ENCODE data around the gene ABCC1. TPM values are rescaled to one million over a fixed set of nuclear protein-coding genes. Genes with fewer than 3 reads are reported as not detected.

Gene ABCC1
- total and polyA plus RNA-seq, 4 donors, result 8.6 to 15.5 (median 13.4) TPM

DNA sequence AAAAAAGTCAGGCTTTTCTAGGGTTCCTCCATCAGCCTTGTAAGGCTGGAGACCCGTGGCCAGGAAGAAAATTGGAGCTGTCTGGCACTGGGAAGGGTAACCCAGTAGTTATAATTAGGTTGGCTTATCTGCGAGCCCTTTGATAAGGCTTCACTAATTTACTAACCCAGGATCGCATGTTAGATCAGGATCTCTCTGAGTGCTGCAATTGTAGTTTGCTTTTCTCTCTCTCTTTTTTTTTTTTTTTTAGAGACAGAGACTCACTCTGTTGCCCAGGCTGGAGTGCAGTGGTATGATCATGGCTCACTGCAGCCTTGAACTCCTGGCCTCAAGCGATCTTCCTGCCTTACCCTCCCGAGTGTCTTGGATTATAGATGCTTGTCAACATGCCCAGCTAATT is 17.0 kb downstream of the ABCC1 start:
- no peak for DNase-seq (ENCODE audit: low read depth in 4 of 6, low spot score in 6 of 6)
- WGBS (ENCODE audit: insufficient coverage), result no CpG with 5 or more reads among the region's 5 CpGs
- no peaks in the 10 kb centered on the region for H3K4me1 ChIP-seq (ENCODE audit: control insufficient read depth, insufficient read depth, low read length)

DNA sequence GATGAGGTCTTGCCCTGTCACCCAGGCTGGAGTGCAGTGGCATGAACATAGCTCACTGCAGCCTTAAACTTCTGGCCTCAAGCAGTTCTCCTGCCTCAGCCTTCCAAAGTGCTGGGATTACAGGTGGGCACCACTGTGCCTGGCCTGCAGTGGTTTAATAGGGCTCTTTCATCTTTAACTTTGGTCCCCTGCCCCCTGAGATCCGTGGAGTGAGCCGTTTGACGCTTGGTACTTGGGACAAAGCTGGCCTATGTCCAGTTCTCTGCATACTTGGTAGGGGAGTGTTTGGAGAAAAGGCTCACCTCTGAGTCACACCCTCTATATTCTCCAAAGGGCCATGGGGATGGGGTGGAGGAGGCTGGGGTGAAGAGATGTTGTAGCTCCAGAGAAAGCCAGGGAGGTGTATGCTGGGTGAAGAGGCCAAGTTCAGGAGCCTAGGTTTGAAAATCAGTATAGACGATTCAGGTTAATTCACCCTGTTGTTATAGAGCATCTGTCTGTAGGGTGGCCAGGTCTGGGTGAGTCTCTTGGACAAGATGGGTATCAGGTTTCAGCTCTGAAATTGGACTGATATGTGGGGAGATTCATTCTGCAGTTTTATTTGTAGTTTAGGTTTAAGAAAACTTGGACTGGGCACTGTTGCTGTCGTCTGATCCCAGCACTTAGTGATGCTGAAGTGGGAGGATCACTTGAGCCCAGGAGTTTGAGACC is 17.6 kb downstream of the ABCC1 start:
- Histone ChIP-seq H3K27ac (ENCODE audit: low read depth, low read length) (no peak overlapping the region), H3K27me3 (ENCODE audit: control insufficient read depth, insufficient read depth, low read length) (no peaks in the 10 kb centered on the region), H3K36me3 (ENCODE audit: control insufficient read depth, insufficient read depth, low read length) (no peaks in the 10 kb centered on the region), H3K4me1 (ENCODE audit: control insufficient read depth, insufficient read depth, low read length) (no peaks in the 10 kb centered on the region), H3K4me3 (ENCODE audit: low read depth, low read length) (no peak overlapping the region), H3K9me3 (ENCODE audit: control insufficient read depth, insufficient read depth, low read length) (no peaks in the 10 kb centered on the region)
- 53% methylated on average over 5 of the region's 5 CpGs for WGBS (ENCODE audit: insufficient coverage)
- DNase-seq (ENCODE audit: low read depth in 4 of 6, low spot score in 6 of 6), result no peak

More for the DNA sequence above, 17.0 kb downstream of the ABCC1 start:
- Histone ChIP-seq H3K4me3 (ENCODE audit: low read depth, low read length) (no peak overlapping the region), H3K27me3 (ENCODE audit: control insufficient read depth, insufficient read depth, low read length) (no peaks in the 10 kb centered on the region), H3K36me3 (ENCODE audit: control insufficient read depth, insufficient read depth, low read length) (no peaks in the 10 kb centered on the region), H3K9me3 (ENCODE audit: control insufficient read depth, insufficient read depth, low read length) (no peaks in the 10 kb centered on the region), H3K27ac (ENCODE audit: low read depth, low read length) (no peak overlapping the region)

DNA sequence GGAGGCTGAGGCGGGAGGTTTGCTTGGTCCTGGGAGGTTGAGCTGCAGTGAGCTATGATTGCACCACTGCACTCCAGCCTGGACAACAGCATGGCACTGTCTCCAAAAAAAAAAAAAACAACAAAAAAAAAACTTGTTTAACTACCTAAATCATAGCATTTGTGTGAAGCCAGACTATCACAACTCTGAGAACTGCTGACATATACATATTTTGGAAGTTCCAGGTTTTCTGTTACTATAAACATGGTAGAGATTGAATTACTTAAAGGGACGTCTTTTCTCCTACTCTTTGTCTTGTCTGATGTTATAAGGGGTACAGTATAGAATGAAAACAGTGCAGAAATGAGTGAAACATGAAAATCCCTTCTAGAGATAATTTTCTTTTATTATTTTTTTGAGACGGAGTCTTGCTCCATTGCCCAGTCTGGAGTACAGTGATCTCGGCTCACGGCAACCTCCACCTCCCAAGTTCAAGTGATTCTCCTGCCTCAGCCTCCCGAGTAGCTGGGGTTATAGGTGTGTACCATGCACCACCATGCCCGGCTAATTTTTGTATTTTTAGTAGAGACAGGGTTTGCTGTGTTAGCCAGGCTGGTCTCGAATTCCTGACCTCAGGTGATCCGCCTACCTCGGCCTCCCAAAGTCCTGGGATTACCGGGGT is 18.4 kb downstream of the ABCC1 start:
- H3K4me3 ChIP-seq (ENCODE audit: low read depth, low read length), result no peak overlapping the region
- no peak for DNase-seq (ENCODE audit: low read depth in 4 of 6, low spot score in 6 of 6)
- no CpG with 5 or more reads among the region's 11 CpGs for WGBS (ENCODE audit: insufficient coverage)
- H3K4me1 ChIP-seq (ENCODE audit: control insufficient read depth, insufficient read depth, low read length), result no peaks in the 10 kb centered on the region
- H3K36me3 ChIP-seq (ENCODE audit: control insufficient read depth, insufficient read depth, low read length), result no peaks in the 10 kb centered on the region
- H3K27ac ChIP-seq (ENCODE audit: low read depth, low read length), result no peak overlapping the region
- no peaks in the 10 kb centered on the region for H3K27me3 ChIP-seq (ENCODE audit: control insufficient read depth, insufficient read depth, low read length)
- no peaks in the 10 kb centered on the region for H3K9me3 ChIP-seq (ENCODE audit: control insufficient read depth, insufficient read depth, low read length)

DNA sequence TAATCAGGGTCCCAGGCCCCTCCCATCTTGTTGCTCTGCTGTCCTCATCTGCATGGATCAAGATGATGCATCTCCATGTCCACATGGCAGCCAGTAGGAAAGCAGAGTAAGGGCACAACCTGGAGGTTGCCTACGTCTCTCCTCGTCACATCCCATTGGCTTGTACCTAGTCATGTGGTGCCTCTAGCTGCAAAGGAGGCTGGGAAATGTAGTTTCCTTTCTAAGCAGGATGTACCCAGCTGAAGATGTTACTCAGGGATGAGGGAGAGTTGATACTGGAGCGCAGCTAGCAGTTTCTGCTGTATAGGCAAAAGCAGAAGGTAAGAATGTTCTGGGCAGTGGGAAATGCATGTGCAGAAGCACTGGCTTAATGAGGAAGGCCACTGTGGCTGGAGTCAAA is 20.8 kb downstream of the ABCC1 start:
- WGBS (ENCODE audit: insufficient coverage), result 87% methylated on average over 3 of the region's 3 CpGs
- peaks cover 3% of the 10 kb centered on the region for H3K4me1 ChIP-seq (ENCODE audit: control insufficient read depth, insufficient read depth, low read length)
- H3K4me3 ChIP-seq (ENCODE audit: low read depth, low read length), result no peak overlapping the region
- peak in 1 of 6 donors; percentile 62 for DNase-seq (ENCODE audit: low read depth in 4 of 6, low spot score in 6 of 6)
- H3K36me3 ChIP-seq (ENCODE audit: control insufficient read depth, insufficient read depth, low read length), result no peaks in the 10 kb centered on the region
- no peaks in the 10 kb centered on the region for H3K9me3 ChIP-seq (ENCODE audit: control insufficient read depth, insufficient read depth, low read length)
- H3K27me3 ChIP-seq (ENCODE audit: control insufficient read depth, insufficient read depth, low read length), result no peaks in the 10 kb centered on the region
- H3K27ac ChIP-seq (ENCODE audit: low read depth, low read length), result no peak overlapping the region

DNA sequence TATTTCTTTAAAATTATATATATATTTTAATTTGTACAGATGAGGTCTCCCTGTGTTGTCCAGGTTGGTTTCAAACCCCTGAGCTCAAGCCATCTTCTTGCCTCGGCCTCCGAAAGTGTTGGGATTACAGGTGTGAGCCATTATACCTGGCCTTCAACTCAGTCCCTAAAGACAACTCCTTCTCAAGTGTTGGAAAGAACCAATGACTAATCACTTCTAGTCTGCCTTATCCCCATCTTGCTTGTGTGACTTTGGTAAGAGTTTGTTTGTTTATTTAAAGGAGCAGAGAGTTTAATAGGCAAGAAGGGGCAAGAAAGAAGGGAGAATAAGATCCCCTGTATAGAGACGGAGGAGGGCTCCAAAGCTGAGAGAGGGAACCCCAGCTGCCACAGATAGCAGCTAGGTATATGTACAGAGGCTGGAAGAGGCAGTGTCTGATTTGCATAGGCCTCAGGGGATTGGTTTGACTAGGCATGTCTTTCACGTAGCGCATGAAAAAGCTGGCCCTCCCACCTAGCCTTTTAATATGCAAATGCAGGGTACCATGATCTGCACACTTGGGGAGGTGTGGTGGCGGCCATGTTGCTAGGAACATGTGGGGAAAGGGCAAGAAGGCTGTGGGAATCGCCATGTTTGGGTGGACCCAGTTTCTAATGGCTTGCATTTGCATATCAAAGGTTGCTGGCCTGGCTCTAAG is 21.5 kb downstream of the ABCC1 start:
- Histone ChIP-seq H3K9me3 (ENCODE audit: control insufficient read depth, insufficient read depth, low read length) (no peaks in the 10 kb centered on the region), H3K36me3 (ENCODE audit: control insufficient read depth, insufficient read depth, low read length) (no peaks in the 10 kb centered on the region), H3K27me3 (ENCODE audit: control insufficient read depth, insufficient read depth, low read length) (no peaks in the 10 kb centered on the region), H3K4me3 (ENCODE audit: low read depth, low read length) (no peak overlapping the region), H3K4me1 (ENCODE audit: control insufficient read depth, insufficient read depth, low read length) (peaks cover 3% of the 10 kb centered on the region), H3K27ac (ENCODE audit: low read depth, low read length) (no peak overlapping the region)
- 32% methylated on average over 3 of the region's 7 CpGs for WGBS (ENCODE audit: insufficient coverage)
- peak in 2 of 6 donors; percentile 50 to 75 for DNase-seq (ENCODE audit: low read depth in 4 of 6, low spot score in 6 of 6)

DNA sequence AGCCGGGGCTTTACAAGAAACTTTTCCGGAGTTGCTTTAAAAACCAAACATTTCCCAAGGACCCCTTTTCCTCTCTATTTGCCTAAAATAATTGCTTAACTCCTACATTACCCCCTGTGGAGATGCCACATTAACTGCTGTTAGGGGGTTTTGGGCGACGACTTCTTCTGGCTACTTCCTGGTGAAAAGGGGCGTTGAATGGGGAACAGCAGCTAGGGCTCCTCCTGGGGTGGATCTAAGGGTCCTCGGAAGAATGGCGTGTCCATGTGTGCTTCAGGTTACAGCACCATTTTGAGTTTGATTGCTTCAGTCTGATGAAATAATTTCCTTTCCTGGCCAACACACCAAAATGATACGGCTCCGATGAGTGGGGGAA is 22.0 kb downstream of the ABCC1 start:
- no peaks in the 10 kb centered on the region for H3K9me3 ChIP-seq (ENCODE audit: control insufficient read depth, insufficient read depth, low read length)
- no peak for DNase-seq (ENCODE audit: low read depth in 4 of 6, low spot score in 6 of 6)
- H3K36me3 ChIP-seq (ENCODE audit: control insufficient read depth, insufficient read depth, low read length), result no peaks in the 10 kb centered on the region
- peaks cover 6% of the 10 kb centered on the region for H3K4me1 ChIP-seq (ENCODE audit: control insufficient read depth, insufficient read depth, low read length)
- no peak overlapping the region for H3K27ac ChIP-seq (ENCODE audit: low read depth, low read length)
- H3K27me3 ChIP-seq (ENCODE audit: control insufficient read depth, insufficient read depth, low read length), result no peaks in the 10 kb centered on the region
- 43% methylated on average over 3 of the region's 9 CpGs for WGBS (ENCODE audit: insufficient coverage)
- no peak overlapping the region for H3K4me3 ChIP-seq (ENCODE audit: low read depth, low read length)

DNA sequence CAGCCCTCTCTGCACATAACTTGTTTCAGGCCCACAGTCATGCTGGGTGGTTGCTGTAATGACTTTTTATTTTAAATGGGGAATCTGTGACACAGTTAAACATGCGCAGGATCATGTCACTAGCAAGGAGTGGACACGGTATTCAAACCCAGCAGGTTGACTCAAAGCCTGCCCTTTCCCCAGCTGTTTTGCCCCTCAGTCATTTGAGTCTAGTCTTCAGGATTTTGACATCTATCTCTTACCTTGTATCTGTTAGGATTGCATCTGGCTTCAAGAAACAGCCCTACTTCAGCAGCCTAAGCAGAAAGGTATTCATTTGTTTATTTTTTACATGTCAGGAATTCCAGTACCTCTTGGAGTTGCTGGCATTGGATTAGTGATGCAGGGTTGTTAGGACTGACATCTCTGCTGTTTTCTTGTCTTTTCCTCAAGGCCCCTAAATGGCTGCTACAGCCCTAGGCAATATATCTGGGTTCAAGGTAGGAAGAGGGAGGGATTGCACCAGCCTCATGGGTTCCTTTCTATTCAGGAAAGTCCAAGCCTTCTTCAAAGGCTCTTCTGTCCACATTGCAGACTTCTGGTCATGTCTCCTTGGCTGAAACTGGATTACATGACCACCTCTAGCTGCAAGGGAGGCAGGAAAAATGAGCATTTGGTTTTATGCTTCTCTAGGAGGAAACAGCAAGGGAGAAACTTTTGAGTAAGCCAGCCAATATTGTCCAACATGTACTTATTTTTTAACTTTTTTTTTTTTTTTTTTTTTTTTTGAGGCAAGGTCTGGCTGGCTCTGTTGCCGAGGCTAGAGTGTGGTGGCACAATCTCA is 22.8 kb downstream of the ABCC1 start:
- WGBS (ENCODE audit: insufficient coverage), result 50% methylated on average over 2 of the region's 3 CpGs
- no peak overlapping the region for H3K4me3 ChIP-seq (ENCODE audit: low read depth, low read length)
- H3K27ac ChIP-seq (ENCODE audit: low read depth, low read length), result no peak overlapping the region
- peaks cover 6% of the 10 kb centered on the region for H3K4me1 ChIP-seq (ENCODE audit: control insufficient read depth, insufficient read depth, low read length)
- H3K27me3 ChIP-seq (ENCODE audit: control insufficient read depth, insufficient read depth, low read length), result no peaks in the 10 kb centered on the region
- no peaks in the 10 kb centered on the region for H3K36me3 ChIP-seq (ENCODE audit: control insufficient read depth, insufficient read depth, low read length)
- no peaks in the 10 kb centered on the region for H3K9me3 ChIP-seq (ENCODE audit: control insufficient read depth, insufficient read depth, low read length)
- no peak for DNase-seq (ENCODE audit: low read depth in 4 of 6, low spot score in 6 of 6)

DNA sequence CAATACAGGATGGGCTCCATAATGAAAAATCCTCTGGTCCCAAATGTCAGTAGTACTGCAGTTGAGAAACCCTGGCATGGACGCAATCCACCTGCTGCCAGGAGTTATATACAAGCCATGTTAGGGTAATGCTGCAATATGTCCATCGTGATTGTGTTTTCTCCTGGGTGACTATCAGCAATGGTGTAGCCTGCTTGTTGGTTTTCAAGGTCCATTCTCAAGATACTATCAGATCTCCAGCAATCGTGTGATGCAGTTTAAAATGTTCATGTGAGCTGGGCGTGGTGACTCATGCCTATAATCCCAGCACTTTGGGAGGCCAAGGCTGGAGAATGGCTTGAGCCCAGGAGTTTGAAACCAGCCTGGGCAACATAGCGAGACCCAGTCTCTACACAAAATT is 24.0 kb downstream of the ABCC1 start:
- no peaks in the 10 kb centered on the region for H3K9me3 ChIP-seq (ENCODE audit: control insufficient read depth, insufficient read depth, low read length)
- peaks cover 6% of the 10 kb centered on the region for H3K4me1 ChIP-seq (ENCODE audit: control insufficient read depth, insufficient read depth, low read length)
- no peak overlapping the region for H3K27ac ChIP-seq (ENCODE audit: low read depth, low read length)
- H3K27me3 ChIP-seq (ENCODE audit: control insufficient read depth, insufficient read depth, low read length), result no peaks in the 10 kb centered on the region
- no peak for DNase-seq (ENCODE audit: low read depth in 4 of 6, low spot score in 6 of 6)
- H3K36me3 ChIP-seq (ENCODE audit: control insufficient read depth, insufficient read depth, low read length), result no peaks in the 10 kb centered on the region
- 95% methylated on average over 2 of the region's 5 CpGs for WGBS (ENCODE audit: insufficient coverage)
- H3K4me3 ChIP-seq (ENCODE audit: low read depth, low read length), result no peak overlapping the region

DNA sequence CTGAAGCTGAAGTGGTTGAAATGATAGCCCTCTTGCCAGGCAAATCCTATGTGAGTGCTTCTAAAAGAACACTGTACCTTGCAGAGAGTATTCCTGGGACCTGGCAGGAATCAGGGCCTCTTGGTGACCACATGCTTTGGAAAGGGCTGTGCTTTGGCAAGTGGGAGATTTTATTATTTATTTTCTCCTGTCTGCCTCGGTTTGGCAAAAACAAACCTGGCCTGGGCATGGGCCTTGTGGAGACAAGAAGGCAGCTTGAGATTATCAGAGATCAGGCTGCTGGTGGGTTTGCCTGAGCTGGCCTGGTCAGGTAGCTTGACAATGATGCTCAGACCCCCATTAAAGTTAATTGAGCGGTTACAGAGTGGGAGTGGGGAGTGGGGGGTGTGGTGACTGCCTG is 24.6 kb downstream of the ABCC1 start:
- Histone ChIP-seq H3K27ac (ENCODE audit: low read depth, low read length) (no peak overlapping the region), H3K4me3 (ENCODE audit: low read depth, low read length) (no peak overlapping the region), H3K4me1 (ENCODE audit: control insufficient read depth, insufficient read depth, low read length) (peaks cover 6% of the 10 kb centered on the region), H3K36me3 (ENCODE audit: control insufficient read depth, insufficient read depth, low read length) (no peaks in the 10 kb centered on the region), H3K27me3 (ENCODE audit: control insufficient read depth, insufficient read depth, low read length) (no peaks in the 10 kb centered on the region), H3K9me3 (ENCODE audit: control insufficient read depth, insufficient read depth, low read length) (peaks cover 2% of the 10 kb centered on the region)
- no peak for DNase-seq (ENCODE audit: low read depth in 4 of 6, low spot score in 6 of 6)
- WGBS (ENCODE audit: insufficient coverage), result 76% methylated on average over 2 of the region's 2 CpGs

Measured in spinal cord (tissue), 10 donors.